WTC11 (cell line): ENCODE data around the gene GPR183.

ENCODE experiments used
- CREM ChIP-seq: sonication (generic); formaldehyde crosslinking; IDR thresholded peaks from 2 replicates; pipeline ENCODE4 v1.8.1; 2022; ENCODE audit warnings: mild to moderate bottlenecking, missing genetic modification reagents, moderate library complexity
- NFE2L1 ChIP-seq: sonication (generic); formaldehyde crosslinking; IDR thresholded peaks from 2 replicates; pipeline ENCODE4 v1.8.1; 2023; ENCODE audit warnings: missing genetic modification reagents
- SP1 ChIP-seq: sonication (generic); formaldehyde crosslinking; conservative IDR thresholded peaks from 2 replicates; pipeline ENCODE4 v1.8.1; 2022; ENCODE audit warnings: missing genetic modification reagents
- TF ChIP-seq, protein P1 (sequence below): sonication (generic); formaldehyde crosslinking; IDR thresholded peaks from 2 replicates; pipeline ENCODE4 v1.8.0; 2022; ENCODE audit warnings: missing genetic modification reagents
- TF ChIP-seq, protein P2 (sequence below): fragments of 200-600 bp; IDR thresholded peaks from 2 replicates; pipeline ENCODE4 v1.8.0; 2022; ENCODE audit warnings: antibody characterized with exemption
- TF ChIP-seq, protein P3 (sequence below): sonication (generic); formaldehyde crosslinking; IDR thresholded peaks from 2 replicates; pipeline ENCODE4 v1.8.1; 2023; ENCODE audit warnings: mild to moderate bottlenecking, missing genetic modification reagents, moderate library complexity

DNA sequence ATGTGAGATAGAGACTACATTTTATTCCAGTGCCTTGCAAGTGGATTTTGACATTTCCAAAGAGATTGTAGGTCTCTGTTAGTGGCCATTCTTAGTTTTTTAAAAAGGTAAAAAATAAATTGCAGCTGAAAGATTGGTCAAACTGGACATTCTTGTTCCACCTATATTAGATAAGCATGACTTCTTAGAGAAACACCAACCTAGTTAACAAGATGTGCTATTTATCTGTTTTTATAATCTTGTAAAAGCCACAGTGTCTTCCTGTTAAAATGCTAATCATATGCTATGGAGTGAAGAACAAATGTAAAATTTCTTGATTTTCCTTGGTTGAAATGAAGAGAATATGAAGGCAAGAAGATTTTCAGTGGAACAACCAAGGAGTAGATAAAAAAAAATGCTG is 33.4 kb upstream of the GPR183 start:
- TF ChIP-seq NFE2L1 (no peak), CREM (no peak), SP1 (no peak)
- TF ChIP-seq, protein P1, sequence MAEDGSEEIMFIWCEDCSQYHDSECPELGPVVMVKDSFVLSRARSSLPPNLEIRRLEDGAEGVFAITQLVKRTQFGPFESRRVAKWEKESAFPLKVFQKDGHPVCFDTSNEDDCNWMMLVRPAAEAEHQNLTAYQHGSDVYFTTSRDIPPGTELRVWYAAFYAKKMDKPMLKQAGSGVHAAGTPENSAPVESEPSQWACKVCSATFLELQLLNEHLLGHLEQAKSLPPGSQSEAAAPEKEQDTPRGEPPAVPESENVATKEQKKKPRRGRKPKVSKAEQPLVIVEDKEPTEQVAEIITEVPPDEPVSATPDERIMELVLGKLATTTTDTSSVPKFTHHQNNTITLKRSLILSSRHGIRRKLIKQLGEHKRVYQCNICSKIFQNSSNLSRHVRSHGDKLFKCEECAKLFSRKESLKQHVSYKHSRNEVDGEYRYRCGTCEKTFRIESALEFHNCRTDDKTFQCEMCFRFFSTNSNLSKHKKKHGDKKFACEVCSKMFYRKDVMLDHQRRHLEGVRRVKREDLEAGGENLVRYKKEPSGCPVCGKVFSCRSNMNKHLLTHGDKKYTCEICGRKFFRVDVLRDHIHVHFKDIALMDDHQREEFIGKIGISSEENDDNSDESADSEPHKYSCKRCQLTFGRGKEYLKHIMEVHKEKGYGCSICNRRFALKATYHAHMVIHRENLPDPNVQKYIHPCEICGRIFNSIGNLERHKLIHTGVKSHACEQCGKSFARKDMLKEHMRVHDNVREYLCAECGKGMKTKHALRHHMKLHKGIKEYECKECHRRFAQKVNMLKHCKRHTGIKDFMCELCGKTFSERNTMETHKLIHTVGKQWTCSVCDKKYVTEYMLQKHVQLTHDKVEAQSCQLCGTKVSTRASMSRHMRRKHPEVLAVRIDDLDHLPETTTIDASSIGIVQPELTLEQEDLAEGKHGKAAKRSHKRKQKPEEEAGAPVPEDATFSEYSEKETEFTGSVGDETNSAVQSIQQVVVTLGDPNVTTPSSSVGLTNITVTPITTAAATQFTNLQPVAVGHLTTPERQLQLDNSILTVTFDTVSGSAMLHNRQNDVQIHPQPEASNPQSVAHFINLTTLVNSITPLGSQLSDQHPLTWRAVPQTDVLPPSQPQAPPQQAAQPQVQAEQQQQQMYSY (CRISPR knock-in tag) = no peak
- TF ChIP-seq, protein P2, sequence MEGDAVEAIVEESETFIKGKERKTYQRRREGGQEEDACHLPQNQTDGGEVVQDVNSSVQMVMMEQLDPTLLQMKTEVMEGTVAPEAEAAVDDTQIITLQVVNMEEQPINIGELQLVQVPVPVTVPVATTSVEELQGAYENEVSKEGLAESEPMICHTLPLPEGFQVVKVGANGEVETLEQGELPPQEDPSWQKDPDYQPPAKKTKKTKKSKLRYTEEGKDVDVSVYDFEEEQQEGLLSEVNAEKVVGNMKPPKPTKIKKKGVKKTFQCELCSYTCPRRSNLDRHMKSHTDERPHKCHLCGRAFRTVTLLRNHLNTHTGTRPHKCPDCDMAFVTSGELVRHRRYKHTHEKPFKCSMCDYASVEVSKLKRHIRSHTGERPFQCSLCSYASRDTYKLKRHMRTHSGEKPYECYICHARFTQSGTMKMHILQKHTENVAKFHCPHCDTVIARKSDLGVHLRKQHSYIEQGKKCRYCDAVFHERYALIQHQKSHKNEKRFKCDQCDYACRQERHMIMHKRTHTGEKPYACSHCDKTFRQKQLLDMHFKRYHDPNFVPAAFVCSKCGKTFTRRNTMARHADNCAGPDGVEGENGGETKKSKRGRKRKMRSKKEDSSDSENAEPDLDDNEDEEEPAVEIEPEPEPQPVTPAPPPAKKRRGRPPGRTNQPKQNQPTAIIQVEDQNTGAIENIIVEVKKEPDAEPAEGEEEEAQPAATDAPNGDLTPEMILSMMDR = no peak
- TF ChIP-seq, protein P3, sequence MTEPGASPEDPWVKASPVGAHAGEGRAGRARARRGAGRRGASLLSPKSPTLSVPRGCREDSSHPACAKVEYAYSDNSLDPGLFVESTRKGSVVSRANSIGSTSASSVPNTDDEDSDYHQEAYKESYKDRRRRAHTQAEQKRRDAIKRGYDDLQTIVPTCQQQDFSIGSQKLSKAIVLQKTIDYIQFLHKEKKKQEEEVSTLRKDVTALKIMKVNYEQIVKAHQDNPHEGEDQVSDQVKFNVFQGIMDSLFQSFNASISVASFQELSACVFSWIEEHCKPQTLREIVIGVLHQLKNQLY (CRISPR knock-in tag) = no peak
